ENCODE data around the gene VTI1A. TPM values are rescaled to one million over a fixed set of nuclear protein-coding genes. Genes with fewer than 3 reads are reported as not detected.

VTI1A gene
- total RNA-seq, 1 donor from 2014 or later: 47.2 TPM

- DNase-seq: no peak
Measured at GRCh38 chr10:112785089-112785488, 338.1 kb downstream of the VTI1A start.

DNA sequence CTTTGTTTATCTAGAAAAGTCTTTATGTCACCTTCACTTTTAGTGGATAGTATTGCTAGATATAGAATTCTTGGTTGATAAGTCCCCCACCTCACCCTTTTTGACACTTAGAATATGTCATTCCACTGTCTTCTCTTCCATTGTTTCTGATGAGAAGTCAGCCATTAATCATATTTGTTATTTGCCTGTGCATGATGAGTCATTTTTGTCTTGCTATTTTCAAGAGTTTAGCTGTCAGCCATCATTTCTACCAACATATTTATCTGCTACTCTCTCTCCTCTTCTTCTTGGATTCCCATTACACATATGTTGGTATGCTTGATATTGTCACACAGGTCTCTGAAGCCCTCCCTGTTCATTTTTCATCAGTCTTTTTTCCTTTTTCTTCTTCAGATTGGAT, 342.2 kb downstream of the VTI1A start:
- no peak for DNase-seq

- DNase-seq: no peak
Measured at GRCh38 chr10:112790030-112790429, 343.0 kb downstream of the VTI1A start.

DNA sequence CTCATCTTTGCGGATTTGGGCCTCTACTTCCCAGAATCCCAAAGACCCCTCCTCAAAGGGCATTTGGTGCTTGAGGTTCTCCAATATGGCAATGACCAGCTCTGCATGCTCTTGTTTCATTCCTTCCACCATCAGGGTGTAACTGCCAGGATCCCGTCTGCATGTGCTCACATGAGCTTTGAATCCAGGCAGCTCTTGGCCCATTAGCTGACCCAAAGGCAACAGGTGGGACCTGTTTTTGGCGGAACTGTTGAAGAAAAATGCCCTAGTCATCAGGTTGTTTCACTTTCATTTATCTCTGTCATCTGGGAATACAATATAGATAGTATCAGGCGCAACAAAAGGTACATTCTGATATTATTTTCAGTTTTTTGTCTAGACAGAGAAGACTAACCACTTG, 343.9 kb downstream of the VTI1A start:
- DNase-seq: peak; percentile 24

DNA sequence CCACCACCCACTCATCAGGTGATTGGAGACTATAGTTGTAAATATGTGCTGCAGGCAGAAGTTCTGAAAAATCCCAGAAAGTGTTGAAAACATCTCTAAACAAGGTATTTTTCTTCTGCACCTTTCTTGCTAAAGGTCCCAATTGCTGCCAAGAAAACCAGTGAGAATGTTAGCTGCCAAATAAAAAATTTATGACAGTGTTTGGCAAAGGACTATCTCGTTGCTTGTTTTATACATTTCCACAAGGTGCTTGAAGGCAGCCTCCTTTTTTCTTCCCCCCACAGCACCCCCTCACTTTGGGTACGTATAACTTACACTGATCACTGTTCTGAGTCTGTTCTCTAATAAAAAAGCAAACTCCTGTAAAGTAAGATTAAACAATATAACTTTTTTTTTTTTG, 344.4 kb downstream of the VTI1A start:
- peak; percentile 70 for DNase-seq

- DNase-seq: peak; percentile 74
Measured at GRCh38 chr10:112792487-112793201, 345.6 kb downstream of the VTI1A start.

- peak; percentile 15 for DNase-seq
Measured at GRCh38 chr10:112793202-112793921, 346.3 kb downstream of the VTI1A start.

- DNase-seq: no peak
Measured at GRCh38 chr10:112794201-112794600, 347.2 kb downstream of the VTI1A start.

GRCh38 chr10:112795067-112795466, 348.1 kb downstream of the VTI1A start:
- DNase-seq: no peak

GRCh38 chr10:112797197-112797596, 350.2 kb downstream of the VTI1A start:
- DNase-seq: no peak

- DNase-seq: no peak
Measured at GRCh38 chr10:112797855-112798254, 350.8 kb downstream of the VTI1A start.

- DNase-seq: no peak
Measured at GRCh38 chr10:112799038-112799437, 352.0 kb downstream of the VTI1A start.

DNA sequence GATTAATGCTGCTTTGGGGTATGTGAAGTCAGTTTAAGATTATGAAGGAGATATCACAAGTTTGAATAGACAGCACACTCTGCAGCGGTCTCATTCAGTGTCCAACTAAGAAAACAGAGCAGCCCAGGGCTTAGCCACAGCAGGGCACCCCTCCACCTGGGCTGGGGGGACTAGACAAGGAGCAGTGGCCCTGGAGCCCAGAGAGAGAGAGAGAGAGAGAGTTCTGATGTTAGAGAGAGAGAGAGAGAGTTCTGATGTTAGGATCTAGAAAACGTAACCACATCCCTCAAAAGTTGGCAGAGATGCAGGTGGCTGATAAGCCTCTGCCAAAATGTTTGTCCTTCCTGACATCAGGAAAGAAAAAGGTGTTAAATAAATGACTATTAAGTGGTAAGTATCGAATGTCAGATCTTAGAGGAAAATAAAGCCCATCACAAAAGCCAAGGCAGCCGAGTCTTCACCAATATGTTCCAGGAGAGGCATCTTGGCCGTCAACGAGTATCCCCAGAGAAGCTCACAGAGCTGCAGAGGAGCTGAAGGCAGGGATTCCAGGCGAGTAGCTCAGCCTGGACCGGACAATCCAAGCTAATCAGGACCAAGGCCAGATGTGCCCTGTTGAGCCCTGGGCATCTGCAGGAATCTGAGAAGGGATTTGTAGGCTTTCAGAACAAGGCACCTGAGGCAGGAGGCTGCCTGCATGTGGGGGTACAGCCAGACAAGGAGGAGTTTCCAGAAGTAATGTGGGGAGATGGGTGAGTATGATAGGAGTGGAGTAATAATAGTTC, 352.9 kb downstream of the VTI1A start:
- no peak for DNase-seq

- DNase-seq: no peak
Measured at GRCh38 chr10:112801004-112801403, 354.0 kb downstream of the VTI1A start.

GRCh38 chr10:112801748-112802147, 354.7 kb downstream of the VTI1A start:
- no peak for DNase-seq

DNA sequence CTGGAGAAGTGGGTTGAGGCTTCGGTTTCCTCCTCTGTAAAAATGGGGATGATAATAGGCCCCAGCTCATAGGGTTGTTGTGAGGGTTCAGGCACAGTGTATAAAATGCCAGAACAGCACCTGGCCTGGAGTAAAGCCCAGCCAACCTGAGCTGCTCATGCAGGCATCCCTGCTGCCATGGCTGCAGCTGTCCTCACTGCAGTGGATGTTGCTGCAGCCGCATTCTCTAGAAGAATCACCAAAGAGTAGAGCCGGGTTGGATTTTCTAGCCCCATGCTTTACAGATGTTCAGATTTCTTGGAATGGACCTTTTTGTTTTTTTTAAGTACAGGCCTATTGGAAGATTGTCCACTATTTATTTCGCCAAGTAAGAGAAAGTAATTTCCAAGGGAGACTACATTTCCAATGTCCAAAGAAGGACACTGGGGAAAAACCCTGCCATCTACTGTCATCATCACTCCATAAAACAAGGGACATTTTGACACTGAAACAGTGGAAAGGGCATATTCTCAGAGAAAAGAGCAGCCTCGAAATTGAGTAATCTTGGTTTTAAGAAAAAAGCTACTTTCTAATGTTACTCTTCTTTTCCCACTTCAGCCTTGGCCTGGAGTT, 355.5 kb downstream of the VTI1A start:
- DNase-seq: no peak

DNA sequence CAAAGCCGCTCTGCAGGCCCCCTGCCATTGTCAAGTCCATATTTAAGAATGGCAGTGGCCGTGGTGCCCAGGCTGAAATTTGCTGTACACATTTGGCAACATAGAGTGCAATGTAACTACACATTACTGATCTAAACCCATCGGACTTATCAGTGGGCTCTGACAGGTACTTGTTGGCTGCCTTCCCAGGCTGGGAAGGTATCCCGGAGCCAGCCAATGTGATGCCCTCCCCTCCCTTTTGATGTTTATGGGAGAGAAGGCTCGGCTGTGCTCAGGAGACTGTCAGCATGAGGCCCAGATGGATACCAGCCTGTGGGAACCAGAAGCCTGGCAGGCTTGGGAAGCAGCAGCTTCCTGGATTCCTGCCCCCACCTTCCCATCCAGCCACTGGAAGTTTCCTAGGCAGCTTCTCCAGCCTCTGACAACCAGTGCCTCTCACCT, 357.0 kb downstream of the VTI1A start:
- peak; percentile 50 for DNase-seq

DNA sequence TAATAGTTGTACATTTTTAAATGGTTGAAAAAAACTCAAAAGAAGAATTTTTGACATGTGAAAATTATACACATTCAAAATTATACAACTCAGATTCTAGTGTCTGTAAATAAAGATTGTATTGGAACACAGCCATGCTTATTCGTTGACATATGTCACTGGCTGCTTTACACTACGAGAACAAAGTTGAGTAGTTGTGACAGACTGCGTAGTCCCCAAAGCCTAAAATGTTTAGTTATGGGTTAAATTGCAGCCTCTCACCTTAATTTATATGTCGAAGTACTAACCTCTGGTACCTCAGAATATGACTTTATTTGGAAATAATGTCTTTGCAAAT, 358.2 kb downstream of the VTI1A start:
- no peak for DNase-seq

DNA sequence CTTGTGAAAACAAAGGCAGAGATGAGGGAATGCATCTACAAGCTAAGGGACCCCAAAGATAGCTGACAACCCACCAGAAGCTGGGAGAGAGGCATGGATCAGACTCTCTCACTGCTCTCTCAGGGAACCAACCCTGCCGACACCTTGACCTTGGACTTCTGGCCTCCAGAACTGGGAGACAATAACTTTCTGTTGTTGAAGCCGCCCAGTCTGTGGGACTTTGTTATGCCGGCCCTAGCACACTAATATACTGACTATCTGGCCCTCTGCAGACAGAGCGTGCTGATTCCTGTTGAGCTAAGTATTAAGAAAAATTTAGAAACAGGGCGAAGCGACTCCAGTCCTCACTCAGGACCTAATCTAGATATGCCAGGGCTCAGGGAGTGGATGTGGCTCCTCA, 358.7 kb downstream of the VTI1A start:
- no peak for DNase-seq

DNA sequence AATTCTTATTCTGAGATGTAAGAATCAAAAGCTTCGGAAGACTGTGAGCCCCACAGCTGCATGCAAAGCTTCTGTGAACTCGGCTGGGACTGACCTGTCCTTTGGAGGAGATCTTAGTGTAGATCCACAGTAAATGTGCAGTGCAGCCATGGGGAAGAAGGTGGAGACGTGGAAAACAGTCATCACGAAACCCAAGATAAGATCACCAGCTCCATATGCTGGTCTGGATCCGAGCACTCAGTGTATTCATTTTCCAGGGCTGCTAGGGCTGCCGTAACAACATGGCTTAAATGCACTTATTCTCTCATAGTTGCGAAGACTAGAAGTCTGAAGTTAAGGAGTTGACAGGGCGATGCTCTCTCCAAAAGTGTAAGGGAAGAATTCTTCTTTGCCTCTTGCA, 360.0 kb downstream of the VTI1A start:
- no peak for DNase-seq

- DNase-seq: no peak
Measured at GRCh38 chr10:112809736-112810135, 362.7 kb downstream of the VTI1A start.

- peak; percentile 19 for DNase-seq
Measured at GRCh38 chr10:112810711-112811151, 363.7 kb downstream of the VTI1A start.

Measured in tongue (tissue), 2 donors.